ENCODE measurements around the gene SCPEP1. TPM values are rescaled to one million over a fixed set of nuclear protein-coding genes. Genes with fewer than 3 reads are reported as not detected.

The SCPEP1 gene
- polyA plus RNA-seq, 1 donor from 2014 or later = 2.6 TPM

GRCh38 chr17:56992364-56992763, 14.4 kb downstream of the SCPEP1 start:
- Histone ChIP-seq H3K36me3 (ENCODE audit: insufficient read depth, low read length) (no peaks in the 10 kb centered on the region), H3K9me2 (ENCODE audit: insufficient read depth, low read length) (no peaks in the 10 kb centered on the region), H3K9ac (ENCODE audit: low read length) (no peak overlapping the region), H3K27ac (ENCODE audit: low read length) (no peak overlapping the region), H3K4me2 (ENCODE audit: low read length) (no peak overlapping the region), H3K79me2 (replicated peaks; ENCODE audit: insufficient read depth, low read length) (no peaks in the 10 kb centered on the region), H3K4me3 (ENCODE audit: low read length) (no peak overlapping the region), H2AFZ (ENCODE audit: low read depth, low read length) (no peak overlapping the region), H3F3A (ENCODE audit: insufficient read depth, low read length, poor library complexity, severe bottlenecking) (no peaks in the 10 kb centered on the region), H3K27me3 (ENCODE audit: insufficient read depth, low read depth, low read length) (no peaks in the 10 kb centered on the region), H3K9me3 (ENCODE audit: low read length) (no peaks in the 10 kb centered on the region), H4K20me1 (ENCODE audit: insufficient read depth) (no peaks in the 10 kb centered on the region)
- TF ChIP-seq MXI1 (conservative IDR thresholded peaks at IDR 0.05; ENCODE audit: poor library complexity, severe bottlenecking) (no peak), POLR2AphosphoS5 (IDR thresholded peaks at IDR 0.05) (no peak), TAF1 (IDR thresholded peaks at IDR 0.05; ENCODE audit: low read depth) (no peak), RAD21 (conservative IDR thresholded peaks at IDR 0.05) (no peak)
- TF ChIP-seq, protein P1, sequence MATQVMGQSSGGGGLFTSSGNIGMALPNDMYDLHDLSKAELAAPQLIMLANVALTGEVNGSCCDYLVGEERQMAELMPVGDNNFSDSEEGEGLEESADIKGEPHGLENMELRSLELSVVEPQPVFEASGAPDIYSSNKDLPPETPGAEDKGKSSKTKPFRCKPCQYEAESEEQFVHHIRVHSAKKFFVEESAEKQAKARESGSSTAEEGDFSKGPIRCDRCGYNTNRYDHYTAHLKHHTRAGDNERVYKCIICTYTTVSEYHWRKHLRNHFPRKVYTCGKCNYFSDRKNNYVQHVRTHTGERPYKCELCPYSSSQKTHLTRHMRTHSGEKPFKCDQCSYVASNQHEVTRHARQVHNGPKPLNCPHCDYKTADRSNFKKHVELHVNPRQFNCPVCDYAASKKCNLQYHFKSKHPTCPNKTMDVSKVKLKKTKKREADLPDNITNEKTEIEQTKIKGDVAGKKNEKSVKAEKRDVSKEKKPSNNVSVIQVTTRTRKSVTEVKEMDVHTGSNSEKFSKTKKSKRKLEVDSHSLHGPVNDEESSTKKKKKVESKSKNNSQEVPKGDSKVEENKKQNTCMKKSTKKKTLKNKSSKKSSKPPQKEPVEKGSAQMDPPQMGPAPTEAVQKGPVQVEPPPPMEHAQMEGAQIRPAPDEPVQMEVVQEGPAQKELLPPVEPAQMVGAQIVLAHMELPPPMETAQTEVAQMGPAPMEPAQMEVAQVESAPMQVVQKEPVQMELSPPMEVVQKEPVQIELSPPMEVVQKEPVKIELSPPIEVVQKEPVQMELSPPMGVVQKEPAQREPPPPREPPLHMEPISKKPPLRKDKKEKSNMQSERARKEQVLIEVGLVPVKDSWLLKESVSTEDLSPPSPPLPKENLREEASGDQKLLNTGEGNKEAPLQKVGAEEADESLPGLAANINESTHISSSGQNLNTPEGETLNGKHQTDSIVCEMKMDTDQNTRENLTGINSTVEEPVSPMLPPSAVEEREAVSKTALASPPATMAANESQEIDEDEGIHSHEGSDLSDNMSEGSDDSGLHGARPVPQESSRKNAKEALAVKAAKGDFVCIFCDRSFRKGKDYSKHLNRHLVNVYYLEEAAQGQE (IDR thresholded peaks at IDR 0.05; ENCODE audit: borderline replicate concordance) = no peak

DNA sequence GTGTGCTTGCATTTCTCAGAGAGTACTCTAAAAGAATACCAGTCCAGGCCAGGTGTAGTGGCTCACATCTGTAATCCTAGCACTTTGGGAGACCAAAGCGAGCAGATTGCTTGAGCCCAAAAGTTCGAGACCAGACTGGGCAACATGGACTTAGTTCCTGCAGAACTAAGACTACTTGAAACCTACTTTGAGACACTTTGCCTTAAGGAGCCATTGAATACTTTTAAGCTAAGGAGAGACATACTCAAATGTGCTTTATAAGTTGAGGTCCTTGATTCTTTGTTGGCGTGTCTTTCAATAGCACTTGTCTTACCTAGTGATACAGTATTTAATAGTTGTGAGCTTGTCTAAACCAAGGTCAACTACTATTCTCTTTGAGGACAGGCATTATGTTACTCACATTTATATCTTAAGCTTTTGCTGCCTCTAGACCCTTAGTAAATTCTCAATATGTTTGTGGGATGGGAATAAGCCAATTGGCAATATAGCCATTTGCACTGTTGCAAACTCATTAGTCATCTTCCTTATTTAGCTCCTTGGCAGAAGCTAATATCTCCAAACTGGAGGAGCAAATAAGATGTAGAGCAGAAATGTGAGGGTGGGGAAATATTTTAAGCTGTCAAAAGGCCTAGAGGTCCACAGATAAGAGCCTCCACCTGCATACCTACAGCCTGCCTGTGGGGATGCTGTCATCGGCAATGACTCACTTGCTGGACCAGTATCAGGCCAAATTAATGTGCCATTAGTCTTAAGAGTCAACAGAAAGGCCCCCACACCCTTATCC, 16.3 kb downstream of the SCPEP1 start:
- Histone ChIP-seq H4K20me1 (ENCODE audit: insufficient read depth) (no peaks in the 10 kb centered on the region), H3F3A (ENCODE audit: insufficient read depth, low read length, poor library complexity, severe bottlenecking) (no peaks in the 10 kb centered on the region), H3K27ac (ENCODE audit: low read length) (no peak overlapping the region), H3K79me2 (replicated peaks; ENCODE audit: insufficient read depth, low read length) (no peaks in the 10 kb centered on the region), H3K9me3 (ENCODE audit: low read length) (no peaks in the 10 kb centered on the region), H3K9me2 (ENCODE audit: insufficient read depth, low read length) (no peaks in the 10 kb centered on the region), H3K9ac (ENCODE audit: low read length) (no peak overlapping the region), H2AFZ (ENCODE audit: low read depth, low read length) (no peak overlapping the region), H3K36me3 (ENCODE audit: insufficient read depth, low read length) (no peaks in the 10 kb centered on the region), H3K4me3 (ENCODE audit: low read length) (no peak overlapping the region), H3K27me3 (ENCODE audit: insufficient read depth, low read depth, low read length) (no peaks in the 10 kb centered on the region), H3K4me2 (ENCODE audit: low read length) (no peak overlapping the region)
- no peak for TF ChIP-seq EZH2 (IDR thresholded peaks at IDR 0.05; ENCODE audit: borderline replicate concordance, insufficient read depth, low read length, poor library complexity, severe bottlenecking)
- TF ChIP-seq CTCF (IDR thresholded peaks at IDR 0.05; ENCODE audit: poor library complexity, severe bottlenecking) = no peak
- TF ChIP-seq RAD21 (conservative IDR thresholded peaks at IDR 0.05) = no peak
- TF ChIP-seq SMC3 (conservative IDR thresholded peaks at IDR 0.05; ENCODE audit: poor library complexity) = no peak
- TF ChIP-seq EP300 (conservative IDR thresholded peaks at IDR 0.05; ENCODE audit: poor library complexity, severe bottlenecking) = no peak
- no peak for TF ChIP-seq MXI1 (conservative IDR thresholded peaks at IDR 0.05; ENCODE audit: poor library complexity, severe bottlenecking)
- no peak for TF ChIP-seq POLR2AphosphoS5 (IDR thresholded peaks at IDR 0.05)
- TF ChIP-seq TAF1 (IDR thresholded peaks at IDR 0.05; ENCODE audit: low read depth) = no peak
- TF ChIP-seq, protein P1 (IDR thresholded peaks at IDR 0.05; ENCODE audit: borderline replicate concordance) = no peak
